NB4 (cell line): Measurements from ENCODE around the gene PRCC.

Experiments used
- POLR2A ChIP-seq: IDR thresholded peaks from 2 replicates; pipeline ENCODE4 v1.6.1; 2011; ENCODE audit warnings: mild to moderate bottlenecking; ENCODE audit not compliant: insufficient read length; ENCODE audit errors: extremely low read depth
- TF ChIP-seq, protein P1 (sequence below): IDR thresholded peaks from one replicate; pipeline ENCODE4 v1.5.1; 2012; ENCODE audit warnings: low read depth, low read length

GRCh38 chr1:156789621-156790318 is 22.4 kb downstream of the PRCC start:
- TF ChIP-seq, protein P1, sequence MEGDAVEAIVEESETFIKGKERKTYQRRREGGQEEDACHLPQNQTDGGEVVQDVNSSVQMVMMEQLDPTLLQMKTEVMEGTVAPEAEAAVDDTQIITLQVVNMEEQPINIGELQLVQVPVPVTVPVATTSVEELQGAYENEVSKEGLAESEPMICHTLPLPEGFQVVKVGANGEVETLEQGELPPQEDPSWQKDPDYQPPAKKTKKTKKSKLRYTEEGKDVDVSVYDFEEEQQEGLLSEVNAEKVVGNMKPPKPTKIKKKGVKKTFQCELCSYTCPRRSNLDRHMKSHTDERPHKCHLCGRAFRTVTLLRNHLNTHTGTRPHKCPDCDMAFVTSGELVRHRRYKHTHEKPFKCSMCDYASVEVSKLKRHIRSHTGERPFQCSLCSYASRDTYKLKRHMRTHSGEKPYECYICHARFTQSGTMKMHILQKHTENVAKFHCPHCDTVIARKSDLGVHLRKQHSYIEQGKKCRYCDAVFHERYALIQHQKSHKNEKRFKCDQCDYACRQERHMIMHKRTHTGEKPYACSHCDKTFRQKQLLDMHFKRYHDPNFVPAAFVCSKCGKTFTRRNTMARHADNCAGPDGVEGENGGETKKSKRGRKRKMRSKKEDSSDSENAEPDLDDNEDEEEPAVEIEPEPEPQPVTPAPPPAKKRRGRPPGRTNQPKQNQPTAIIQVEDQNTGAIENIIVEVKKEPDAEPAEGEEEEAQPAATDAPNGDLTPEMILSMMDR, result no peak
- no peak for TF ChIP-seq POLR2A
